IPS-NIHi7 (cell line): ENCODE data around the gene TFEB.

Experiments
- DNase-seq: peaks from one replicate; pipeline ENCODE4 v3.0.0; 2012; ENCODE audit warnings: mixed read lengths; ENCODE audit errors: extremely low spot score

TFEB gene

DNA sequence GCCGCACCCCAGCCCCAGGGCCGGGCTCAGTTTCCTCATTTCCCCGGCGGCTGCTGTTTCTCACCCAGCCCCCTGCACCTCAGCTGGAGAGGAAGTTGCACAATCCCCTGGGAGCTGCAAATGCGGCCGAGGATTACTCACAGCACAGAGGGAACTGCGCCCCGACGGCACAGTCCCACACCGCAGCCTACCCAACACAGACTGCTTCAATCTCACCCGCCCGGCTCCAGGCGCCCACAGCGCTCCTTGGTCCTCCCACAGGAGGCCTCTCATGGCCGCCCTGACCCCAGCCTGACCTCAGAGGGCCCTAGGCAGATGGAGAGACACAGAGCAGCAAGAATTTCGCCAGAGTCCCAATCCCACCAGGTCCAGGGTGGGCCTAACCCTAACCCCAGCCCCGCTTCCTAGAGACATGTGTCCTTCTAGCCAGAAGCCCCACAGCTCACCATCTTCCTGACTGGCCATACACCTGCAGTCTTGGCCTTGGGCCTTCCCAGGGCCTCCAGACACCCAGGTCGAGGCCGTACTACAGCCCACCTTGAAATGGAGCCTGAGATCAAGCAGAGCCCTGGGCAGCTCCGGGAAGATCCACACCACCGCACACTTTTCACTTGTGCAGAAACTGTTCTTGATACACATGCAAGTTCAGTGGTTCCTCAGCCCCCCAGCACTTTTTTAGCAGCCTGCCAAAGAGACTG is 11.7 kb downstream of the TFEB start:
- DNase-seq, result peak; percentile 78

DNA sequence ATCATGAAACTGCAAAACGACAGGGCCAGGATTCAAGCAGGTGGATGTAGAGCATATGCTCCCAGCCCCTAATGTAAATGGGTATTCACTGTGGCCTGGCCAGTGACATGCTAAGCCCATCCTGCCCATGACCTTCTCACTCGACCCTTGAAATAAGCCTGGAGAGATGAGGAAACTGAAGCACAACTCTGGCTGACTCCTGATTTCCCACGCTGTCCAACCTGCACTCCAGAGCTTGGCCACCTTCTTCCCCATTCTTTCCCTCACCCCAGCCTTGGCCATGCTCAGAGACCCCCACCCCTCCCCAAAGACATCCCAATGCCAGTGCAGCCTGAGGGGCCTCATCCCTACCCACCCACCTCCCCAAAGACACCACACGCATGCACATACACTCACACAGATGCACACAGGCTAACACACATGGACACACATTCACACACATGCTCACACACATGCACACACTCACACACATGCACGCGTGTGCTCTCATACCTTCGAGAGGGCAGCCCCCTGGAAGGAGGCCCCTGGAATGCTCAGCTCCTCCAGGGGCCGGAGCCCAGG is 12.4 kb downstream of the TFEB start:
- DNase-seq, result no peak

DNA sequence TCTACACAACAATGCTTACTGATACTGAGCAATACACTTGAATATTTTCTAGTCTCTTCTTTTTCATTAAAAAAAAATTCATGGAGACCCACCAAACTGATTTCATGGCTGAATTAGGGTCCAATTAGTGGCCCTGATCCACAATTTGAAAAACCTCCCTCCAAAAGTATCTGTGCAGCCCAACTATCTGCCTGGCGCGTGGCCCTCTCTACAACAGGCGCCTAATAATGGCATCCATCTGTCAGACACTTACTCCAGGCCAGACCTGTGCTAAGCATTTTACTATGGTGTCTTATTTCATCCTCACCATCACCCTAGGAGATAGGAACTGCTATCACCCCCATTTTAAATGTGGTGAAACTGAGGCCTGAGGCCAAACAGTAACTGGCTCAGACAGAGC is 14.0 kb downstream of the TFEB start:
- no peak for DNase-seq

GRCh38 chr6:41720783-41721182 is 14.6 kb downstream of the TFEB start:
- DNase-seq, result no peak

- DNase-seq, result no peak
These were observed 15.2 kb downstream of the TFEB start for GRCh38 chr6:41720262-41720620.

GRCh38 chr6:41719436-41720261 is 15.8 kb downstream of the TFEB start:
- DNase-seq, result no peak

DNA sequence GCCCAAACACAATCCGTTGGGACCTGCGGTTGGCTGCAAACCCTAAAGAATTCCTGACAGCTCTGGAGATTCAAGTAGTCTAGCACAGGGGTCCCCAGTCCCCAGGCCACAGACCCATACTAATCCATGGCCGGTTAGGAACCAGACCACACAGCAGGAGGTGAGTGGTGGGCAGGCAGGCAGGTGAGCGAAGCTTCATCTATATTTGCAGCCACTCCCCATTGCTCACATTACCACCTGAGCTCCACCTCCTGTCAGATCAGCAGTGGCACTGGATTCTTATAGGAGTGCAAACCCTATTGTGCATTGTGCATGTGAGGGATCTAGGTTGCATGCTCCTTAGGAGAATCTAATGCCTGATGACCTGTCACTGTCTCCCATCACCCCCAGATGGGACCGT is 16.6 kb downstream of the TFEB start:
- no peak for DNase-seq

- DNase-seq, result no peak
These were observed 18.0 kb downstream of the TFEB start for GRCh38 chr6:41717392-41717736.

GRCh38 chr6:41716516-41717391 is 18.7 kb downstream of the TFEB start:
- DNase-seq, result no peak

DNA sequence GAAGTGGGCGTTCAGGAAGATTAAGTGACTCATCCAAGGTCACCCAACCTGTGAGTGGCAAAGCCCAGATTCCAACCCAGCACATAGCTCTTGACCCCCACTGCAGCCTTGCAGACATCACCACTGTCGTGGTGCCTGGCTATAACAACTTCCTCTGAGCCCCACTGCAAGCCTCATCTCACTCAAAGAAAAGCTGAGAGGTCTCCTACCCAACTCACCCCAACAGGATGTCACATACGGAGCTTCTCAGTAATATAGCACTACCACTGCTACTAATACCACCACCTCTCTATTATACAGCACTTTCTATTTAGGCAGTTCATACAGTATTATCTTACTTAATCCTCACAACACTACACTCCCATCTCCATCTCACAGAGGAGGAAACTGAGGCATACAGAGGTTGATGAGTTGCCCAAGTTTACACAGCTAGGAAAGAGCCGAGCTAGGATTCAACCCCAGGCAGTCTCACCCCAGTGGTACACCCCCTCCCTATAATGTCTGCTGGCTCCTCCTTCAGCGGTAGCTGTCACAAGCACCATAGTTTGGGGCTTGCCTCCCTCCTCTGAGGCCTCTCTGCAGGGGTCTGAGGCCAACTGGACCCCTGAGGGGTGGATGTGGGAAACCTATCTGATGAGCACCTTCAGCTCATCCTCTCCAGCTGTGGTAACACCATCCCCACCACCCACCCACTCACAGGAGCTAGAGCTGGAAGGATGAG is 19.5 kb downstream of the TFEB start:
- no peak for DNase-seq

DNA sequence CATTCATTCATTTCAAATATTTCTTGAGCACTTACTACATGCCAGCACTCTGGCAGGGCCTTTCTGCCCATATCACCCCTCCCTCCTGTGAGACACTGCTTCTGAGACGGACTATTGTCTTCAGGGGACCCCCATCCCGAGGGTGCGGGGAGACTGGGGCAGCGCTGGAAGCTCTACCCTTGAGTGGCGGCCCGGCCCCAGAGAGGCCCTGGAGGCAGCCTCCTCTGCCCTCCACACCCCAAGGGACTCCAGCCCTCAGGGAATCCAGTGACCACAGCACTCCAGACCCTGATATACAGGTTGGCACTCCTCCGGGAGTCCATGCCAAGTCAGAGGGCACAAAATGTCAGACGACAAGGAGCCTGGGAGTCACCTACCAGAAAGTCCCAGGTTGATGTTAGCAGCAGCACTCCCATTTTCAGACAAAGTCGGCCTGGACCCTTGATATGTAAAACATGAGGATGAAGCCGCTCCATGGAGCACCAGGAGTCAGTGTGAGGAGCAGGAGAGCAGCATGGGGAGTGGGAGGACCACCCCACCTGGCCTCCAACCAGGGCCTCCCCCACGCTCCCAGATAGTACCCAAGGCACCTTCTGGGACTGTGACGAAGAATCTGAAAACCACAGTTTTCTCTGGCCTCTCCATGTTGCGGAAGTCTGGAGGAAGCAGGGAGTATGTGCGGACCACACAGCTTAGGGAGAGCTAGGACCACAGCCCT is 20.7 kb downstream of the TFEB start:
- no peak for DNase-seq

GRCh38 chr6:41713650-41714291 is 21.6 kb downstream of the TFEB start:
- no peak for DNase-seq

GRCh38 chr6:41713159-41713649 is 22.2 kb downstream of the TFEB start:
- no peak for DNase-seq

DNA sequence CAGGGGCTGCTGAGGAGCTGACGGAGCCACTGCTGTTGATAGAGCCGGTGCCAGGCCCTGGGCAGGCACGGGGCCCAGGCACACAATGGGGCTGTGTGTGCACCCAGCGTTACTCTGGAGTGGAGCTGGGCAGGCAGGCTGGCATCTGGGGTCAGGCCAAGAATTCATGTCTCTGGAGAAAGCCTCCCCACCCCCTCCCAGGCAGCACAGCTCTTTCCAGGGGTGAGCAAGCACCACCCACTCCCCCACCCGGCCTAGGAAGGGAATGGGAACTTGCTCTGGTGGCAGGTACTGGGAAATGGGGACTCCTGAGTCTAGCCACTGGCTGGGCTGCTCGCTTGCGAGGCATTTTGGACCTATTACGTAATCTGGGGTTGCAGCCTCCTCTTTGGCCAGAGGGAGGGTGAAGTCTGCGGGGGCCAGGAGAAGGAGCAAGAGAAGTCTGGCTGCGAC is 22.7 kb downstream of the TFEB start:
- no peak for DNase-seq

DNA sequence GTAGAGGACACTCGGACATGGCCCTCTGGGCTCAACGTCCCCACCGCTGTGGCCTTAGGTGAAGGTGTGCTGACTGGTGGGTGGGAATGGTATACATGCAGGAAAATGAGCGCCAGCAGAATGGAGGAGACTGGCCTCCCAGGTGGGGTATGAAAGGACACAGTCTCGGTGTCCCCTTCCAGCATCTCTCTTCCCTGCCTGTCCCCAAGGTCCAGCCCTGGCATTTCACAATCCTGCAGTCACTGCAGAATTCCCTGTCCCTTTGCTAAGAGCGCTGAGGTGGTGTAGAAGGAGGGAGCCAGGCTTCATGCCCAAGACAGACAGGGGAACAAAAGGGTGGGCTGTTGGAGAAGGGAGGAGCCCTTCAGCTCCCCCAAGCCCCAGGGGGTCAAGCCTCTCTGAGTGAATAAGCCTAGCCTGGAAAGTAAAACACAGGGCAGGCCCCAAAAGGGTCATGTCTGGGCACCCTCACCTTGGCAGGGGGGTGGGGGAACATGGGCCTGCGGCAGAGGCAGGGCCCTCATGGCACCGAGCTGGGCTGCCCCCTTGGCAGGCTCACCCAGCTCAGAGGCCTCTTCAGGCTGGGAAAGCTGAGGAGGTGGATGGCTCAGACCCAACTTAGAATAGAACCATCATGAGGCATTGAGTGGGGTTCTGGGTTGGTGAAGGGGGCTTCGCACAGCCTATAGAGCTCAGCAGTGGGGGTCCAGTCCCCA is 23.9 kb downstream of the TFEB start:
- no peak for DNase-seq

DNA sequence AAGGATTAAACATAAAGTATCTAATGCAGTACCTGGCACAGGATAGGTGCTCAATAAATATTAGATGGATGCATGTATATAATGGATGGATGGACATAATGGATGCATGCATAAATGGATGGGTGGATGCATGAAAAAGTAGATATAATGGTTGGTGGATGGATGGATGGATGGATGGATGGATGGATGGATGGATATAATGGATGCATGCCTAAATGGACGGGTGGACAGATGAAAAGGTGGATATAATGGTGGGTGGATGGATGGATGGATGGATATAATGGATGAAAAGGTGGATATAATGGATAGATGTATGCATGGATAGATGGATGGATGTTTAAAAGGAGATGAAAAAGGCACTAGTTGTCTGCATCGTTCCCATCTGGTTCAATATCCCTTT is 26.0 kb downstream of the TFEB start:
- no peak for DNase-seq

DNA sequence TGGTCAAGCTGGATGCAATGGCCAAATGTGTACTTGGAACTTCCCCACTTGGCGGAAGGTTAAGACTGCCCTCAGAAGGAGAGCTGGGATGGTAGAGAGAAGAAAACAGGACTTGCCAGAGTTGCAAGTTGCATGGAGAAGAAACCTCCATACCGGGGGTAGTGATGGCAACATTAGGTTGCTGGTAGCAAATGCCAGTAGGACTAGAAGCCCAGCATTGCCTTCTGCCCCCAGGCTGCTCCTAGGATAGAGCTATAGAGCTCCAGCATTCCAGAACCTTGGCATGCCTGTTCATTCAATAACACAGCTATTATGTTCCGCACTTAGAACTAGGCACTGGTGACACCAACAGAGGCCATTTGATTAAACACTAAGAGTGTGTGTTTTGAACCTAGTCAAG is 26.6 kb downstream of the TFEB start:
- DNase-seq, result no peak

- no peak for DNase-seq
These were observed 27.7 kb downstream of the TFEB start for GRCh38 chr6:41707565-41708200.
